ENCODE data around the gene APBA1.

APBA1 gene

DNA sequence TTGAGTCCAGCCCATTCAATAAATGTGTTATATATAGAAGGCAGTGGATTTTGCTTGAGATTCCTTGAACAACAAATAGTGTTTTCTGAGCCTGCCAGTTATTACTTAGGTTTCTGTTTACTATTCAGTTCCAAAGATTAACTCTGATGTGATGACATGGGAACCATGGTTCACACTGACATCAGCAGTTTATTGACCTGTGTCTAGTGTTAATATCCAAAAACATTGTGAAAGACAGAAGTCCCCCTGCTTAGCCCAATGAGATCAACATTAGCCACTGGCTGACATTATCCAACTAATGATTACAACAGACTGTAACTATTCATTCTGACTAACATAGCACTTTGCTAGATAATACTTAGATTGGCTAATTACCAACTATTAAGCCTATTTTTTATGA lies 14.9 kb downstream of the APBA1 start:
- DNase-seq (ENCODE audit: low read depth) = no peak

DNA sequence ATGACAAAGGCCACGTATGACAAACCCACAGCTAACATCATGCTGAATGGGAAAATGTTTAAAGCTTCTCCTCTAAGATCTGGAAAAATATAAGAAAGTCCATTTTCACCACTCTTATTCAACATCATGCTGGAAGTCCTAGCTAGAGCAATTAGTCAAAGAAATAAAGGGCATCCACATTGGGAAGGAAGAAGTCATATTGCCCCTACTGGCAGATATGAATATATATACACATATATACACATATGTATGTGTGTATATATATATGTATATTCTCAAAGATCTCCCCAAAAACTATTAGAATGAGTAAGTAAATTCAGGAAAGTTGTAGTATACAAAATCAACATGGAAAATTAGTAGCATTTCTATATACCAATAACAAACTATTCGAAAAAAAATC lies 17.1 kb downstream of the APBA1 start:
- DNase-seq (ENCODE audit: low read depth) = no peak

DNA sequence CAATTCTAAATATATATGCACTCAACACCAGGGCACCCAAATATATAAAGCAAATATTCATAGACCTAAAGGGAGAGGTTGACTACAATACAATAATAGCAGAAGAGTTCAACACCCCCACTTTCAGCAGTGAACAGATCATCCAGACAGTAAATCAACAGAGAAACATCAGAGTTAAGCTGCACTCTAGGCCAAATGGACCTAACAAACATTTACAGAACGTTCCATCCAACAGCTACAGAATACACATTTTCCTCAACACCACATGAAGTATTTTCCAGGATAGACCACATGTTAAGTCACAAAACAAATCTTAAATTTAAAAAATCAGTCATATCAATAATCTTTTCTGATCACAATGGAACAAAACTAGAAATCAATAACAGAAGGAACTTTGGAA lies 18.9 kb downstream of the APBA1 start:
- no peak for DNase-seq (ENCODE audit: low read depth)

DNA sequence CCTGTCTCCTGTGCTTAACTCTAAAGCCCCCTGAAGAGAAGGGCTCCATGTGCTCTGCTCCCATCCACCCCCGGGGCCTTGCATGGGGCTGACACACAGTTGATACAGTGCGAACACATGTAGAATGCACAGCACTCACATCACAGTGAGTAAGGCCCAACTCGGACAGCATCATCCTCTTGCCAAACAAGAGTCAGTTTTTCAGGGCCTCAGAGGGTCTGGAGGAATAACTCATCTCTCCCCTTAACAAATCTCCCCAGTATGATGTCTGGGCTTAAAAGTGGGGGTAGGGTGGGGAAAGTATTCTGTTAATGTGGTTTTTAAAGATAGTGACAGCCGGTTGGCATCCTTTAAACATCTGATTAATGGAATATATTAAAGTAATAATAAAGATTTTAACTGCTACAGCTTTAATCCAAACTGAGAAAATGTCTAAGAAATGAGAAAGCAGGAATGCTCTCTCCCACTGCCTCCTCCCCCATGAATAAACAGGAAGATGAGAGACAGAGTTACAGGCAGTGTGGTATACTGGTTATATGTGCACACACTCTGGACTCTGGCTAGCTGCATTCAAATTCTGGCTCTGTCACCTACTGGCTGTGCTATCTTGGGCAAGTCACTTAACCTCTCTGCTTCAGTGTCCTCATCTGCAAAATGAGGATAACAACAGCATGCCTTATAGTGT lies 22.5 kb downstream of the APBA1 start:
- DNase-seq (ENCODE audit: low read depth) = no peak

DNA sequence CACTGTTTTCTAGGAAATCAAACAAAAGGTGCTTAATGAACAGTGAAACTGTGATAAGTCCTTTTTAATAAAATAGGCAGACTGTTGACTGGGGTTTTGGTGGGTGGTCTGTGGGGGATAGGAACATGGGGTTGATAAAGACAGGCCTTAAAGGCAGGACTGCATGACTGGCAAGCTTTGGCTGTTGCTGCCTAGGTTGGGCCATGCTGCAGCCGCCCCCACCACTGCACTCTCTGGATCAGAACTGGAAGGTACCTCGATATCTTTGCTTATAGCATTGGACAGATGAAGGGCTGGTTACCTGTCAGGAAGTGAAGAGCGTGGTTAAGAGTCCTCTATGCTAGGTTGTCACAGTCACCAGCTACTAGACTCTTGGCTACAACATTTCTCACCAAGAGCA lies 24.4 kb downstream of the APBA1 start:
- DNase-seq (ENCODE audit: low read depth) = no peak

DNA sequence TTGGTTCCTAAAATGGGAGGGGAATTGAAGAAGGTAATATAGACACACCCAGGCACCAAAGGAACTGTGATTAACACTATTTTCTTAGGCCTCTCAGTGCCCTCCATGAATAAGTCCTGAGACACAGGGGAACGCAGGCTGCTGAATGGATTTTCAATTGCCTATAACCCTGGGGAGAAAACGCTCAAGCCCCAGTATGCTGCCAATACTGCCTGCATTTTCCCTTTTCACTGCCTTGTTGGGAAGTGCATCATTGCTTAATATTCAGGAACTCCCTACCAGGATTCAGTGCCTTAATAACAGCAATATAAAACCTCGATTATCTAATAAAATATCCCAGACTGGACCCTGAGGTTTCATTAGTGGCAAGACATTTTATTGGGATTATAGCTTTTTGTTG lies 25.4 kb downstream of the APBA1 start:
- no peak for DNase-seq (ENCODE audit: low read depth)

DNA sequence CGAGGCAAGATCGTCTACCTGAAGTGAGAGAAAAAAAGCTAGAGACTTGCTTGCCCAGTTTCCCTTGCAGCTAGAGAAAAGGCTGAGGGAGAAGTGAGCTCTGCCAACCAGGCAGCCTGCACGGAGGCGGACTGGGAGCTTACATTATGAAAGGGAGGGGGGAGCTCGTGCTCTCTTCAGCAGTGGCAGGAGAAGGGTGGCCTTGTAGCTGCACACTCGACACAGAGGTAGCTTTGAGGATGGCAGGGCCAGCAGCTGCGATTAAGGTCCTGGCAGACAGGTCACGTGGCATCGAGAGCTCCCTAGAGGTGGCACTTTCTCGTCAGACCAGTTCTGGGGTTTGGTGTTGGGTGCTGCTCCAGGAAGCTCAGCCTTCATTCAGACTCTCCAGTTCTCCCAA lies 26.7 kb downstream of the APBA1 start:
- no peak for DNase-seq (ENCODE audit: low read depth)

DNA sequence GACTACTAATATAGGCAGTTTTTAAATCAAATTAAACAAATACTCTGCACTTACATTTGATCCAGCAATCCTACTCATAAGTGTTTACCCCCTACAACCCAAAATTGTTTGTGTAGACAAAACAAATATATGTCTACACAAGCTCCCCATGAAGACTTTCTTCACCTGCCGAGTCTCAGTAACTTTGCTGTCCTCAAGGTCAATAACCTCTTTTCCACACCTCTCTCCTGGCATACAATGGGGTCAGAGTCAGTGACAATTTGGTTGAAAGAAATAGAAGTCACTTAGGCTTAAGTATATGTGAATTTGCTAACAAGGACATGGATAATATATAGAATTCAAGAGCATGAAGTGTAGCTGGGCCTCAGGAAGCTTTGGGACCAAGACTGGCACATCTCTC lies 29.1 kb downstream of the APBA1 start:
- DNase-seq (ENCODE audit: low read depth) = no peak

DNA sequence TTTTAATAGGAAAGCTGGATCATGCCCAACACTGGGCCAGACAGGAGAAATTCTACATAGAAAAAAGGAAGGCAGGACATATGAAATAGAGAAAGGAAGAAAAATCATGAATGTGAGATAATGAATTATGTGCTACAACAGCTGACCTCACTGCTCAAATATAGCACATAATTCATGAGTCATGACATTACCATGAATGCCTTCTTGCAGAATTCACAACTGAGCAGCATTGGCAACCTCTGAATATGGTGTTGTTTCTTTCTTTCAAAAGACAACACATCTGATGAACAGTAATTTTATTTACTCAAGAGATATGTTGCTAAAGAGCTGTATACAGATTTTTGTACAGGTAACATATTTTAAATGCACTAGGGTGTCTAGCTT lies 34.4 kb downstream of the APBA1 start:
- no peak for DNase-seq (ENCODE audit: low read depth)

DNA sequence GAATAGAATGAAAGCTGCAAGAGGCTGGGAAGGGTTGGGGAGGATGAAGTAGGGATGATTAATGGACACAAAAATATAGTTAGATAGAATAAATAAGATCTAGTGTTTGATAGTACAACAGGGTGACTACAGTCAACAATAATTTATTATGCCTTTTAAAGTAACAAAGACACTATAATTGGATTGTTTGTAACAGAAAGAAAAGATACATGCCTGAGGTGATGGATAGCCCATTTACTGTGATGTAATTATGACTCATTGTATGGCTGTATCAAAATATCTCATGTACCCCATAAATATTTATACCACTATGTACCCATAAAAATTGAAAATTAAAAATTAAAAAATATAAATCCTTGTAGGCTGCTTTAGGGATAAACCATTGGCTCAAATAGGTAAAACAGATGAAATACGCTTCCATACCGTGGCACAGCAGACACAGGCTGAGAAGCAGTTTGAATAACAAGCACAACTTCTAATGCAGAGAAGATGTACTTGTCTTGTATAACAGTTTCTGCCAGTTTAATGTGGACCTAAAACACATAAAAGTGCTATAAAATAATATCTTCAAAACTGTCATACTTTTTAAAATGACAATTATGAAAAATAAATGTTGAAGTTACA lies 34.9 kb downstream of the APBA1 start:
- no peak for DNase-seq (ENCODE audit: low read depth)

DNA sequence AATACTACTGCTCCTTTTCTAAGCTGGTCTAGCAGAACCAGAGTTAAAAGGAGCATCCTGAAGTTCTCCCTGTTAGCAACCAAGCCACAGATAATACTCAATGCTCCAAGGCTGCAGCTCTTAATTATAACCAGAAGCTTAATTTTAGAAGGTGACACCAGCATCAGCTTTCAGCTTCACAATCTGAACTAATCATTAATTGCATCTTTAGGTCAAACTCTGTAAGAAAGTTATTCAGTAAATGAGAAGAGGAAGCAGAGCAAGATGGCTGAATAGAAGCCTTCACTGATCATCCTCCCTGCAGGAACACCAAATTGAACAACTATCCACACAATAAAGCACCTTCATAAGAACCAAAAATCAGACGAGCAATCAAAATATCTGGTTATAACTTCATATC lies 38.5 kb downstream of the APBA1 start:
- no peak for DNase-seq (ENCODE audit: low read depth)

DNA sequence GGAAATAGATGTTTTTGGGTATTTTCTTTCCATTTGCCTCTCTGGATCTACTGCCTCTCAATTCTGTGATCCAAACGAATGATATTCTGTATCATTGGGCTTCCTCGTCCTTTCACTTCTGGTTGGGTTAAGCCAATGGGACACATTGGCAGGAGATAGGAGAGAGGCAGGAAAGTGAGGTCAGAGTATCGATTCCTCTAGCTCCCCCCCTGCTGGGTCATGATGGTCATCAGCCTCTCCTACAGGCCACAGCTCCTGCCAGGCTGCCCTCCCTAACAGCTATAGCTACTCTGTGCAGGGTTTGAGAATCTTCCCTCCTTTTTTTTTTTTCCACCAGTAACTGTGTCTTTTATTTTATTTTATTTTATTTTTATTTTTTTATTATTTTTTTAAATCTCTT lies 39.4 kb downstream of the APBA1 start:
- DNase-seq (ENCODE audit: low read depth) = no peak

DNA sequence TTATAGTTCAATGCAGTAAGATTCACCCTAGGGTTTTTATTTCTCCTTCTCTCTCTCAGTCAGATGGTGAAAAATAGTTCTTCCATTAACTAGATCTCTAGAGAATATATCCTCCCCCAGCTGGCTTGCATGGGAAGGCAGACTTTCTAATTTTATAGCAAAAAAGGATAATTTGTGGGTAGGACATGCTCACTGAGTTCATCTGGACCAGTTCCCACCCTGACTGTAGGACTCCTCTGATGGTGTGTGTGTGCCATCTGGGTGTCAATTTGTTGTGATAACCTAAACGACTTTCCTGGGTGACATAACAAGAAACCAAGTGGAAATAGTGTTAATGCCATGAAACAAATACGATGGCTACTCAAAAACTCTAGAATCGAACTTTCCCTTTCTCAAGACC lies 44.9 kb downstream of the APBA1 start:
- no peak for DNase-seq (ENCODE audit: low read depth)

DNA sequence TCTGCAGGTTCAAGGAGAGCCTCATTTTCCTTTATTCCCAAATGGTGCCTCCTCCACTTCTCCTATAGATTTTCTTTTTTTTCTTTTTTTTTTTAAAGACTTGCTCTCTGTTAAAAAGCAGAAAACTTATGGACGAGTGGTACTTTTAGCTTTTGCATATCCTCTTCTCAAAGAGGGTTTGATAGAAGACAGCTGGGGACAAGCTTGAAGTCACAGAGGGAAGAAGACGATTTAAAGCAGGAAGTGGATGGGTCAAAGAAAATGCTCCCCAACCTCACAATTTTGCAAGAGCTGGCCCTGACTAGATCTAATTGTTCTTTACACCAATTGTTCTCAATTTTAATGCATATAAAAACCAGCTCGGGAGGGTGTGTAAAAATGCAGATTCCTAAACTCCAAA lies 48.9 kb downstream of the APBA1 start:
- DNase-seq (ENCODE audit: low read depth) = no peak

DNA sequence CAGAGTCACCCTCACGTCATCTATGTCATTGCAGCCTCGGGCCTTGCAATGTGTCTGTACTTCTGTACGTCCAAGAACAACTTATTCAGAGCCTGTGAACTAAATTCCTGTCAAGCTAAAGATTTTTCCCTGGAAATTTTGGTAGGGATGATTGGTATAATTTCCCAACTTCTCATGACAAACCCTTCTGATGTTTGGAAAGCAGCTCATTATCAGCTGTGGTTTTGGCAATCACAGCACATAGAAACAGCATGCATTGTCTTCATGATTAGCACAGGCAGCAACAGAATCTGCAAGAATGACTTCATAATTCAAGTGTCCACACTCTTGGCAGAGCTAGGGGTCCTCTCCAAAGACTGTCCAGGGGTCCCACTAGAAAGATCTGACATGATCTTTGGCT lies 49.5 kb downstream of the APBA1 start:
- no peak for DNase-seq (ENCODE audit: low read depth)

DNA sequence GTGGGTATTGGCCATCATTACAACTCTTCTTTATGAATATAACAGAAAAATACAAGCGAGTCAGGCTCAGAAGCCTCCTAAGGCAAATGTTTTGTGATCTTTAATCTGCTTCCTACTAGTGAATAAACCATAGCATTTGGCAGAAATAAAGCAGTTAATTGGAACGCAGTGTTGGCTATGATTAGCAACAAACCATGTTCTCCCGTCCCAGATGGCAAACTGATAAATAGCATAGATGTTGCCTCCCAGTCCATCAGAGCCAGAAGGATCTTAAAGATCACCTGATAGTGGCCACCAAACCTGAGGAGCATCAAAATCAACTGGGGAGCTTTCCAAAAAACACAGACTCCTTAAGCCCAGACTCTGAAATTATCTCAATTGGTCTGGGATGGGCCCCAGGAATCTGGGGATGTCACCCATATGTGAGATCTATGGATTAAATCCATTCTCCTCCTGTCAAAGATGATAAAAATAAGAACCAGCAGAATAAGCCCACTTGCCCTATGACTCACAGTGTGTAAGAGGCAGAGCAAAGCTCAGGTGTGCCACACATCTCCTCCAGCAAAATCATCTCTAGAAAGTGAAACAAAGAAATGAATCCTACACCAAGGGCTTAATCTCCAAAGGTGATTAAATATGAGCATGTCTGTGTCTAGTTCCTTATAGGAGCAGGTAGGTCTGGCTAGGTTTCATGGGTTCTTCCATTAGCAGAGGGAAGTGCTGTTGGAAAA lies 50.3 kb downstream of the APBA1 start:
- DNase-seq (ENCODE audit: low read depth) = no peak

DNA sequence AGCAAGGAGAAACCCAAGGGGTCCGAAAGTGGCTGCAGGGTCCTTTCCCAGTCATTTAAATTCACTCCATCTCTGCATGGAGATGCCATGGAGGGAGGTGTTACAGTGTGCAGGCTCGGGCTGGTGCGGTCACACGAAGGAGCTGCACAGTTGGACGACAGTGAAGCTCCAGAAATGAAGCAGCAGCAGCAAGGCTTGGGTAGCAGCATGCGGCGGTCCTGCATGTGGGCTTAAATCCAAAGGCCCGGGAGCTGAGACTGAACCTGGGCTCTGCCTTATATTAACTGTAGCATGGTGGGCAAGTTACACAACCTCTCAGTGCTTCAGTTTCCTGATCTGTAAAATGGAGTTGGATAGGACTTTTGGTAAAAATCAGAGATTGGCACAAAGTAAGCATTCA lies 51.4 kb downstream of the APBA1 start:
- no peak for DNase-seq (ENCODE audit: low read depth)

DNA sequence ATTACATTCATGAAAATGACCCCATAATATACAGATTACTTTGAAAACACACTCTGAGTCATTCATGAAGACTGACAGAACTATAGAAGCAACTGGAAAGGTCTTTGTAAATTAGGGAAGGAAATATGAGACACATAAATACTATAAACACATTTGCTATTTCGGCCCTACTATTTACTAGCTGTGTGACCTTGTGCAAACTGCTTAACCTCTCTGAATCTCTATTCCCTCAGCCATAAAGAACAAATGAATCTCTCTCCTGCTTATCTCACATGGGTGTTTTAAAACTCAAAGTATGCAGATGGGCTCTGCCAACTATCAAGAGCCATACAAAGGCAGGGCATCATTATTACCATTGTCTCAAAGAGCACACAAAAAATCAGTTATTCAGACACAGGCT lies 52.9 kb downstream of the APBA1 start:
- DNase-seq (ENCODE audit: low read depth) = no peak

DNA sequence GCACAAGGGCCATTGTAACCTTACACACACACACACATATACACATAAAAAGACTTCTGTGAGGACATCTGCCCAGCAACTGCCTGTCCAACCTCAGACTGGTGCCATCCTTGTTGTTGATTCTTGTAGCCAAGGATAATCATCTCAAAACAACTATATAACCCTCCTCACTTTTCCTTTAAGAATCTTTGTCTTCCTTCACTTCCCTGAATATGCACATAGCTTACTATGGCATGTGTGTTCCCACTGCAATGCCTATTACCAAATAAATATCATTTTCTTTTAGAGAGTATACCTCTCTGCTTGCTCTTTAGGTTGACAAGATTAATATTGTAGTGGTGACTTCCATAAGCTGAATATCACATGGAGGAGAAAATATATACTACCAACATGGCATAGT lies 55.2 kb downstream of the APBA1 start:
- DNase-seq (ENCODE audit: low read depth) = no peak

DNA sequence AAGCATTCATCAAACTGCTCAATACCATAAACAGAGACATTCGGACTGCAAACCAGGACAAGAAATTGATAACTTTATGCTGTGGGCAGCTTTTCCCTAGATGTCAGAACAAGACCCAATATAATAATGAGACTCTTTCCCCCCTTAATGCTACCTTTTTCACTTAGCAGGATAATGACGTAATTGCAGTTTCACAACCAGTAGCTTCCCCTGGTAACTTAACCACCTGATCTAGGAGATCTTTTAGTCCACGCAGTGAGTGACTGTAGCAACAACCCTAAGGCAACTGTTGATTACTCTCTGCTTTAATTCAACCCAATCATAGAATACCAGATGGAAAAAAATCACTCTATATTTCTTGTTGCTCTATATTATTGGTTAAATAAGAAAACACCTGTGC lies 56.3 kb downstream of the APBA1 start:
- DNase-seq (ENCODE audit: low read depth) = no peak

DNA sequence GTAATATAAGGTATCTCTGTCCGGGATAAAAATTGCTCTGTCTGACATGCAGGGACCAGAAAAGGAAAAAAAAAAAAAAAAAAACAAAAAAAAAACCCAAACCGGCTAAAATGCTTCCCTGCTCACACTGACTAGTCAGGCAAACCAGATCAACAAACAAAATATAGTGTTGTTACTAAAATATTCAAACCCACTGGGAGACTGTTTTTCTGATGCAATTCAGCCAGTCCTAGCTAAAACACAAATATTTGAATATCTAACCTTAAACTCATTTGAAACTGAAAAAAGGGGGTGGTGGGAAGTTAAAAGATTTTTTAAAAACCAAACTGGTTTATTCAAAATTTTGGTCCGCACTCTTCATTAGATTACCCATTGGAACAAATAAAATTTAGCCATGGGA lies 61.0 kb downstream of the APBA1 start:
- DNase-seq (ENCODE audit: low read depth) = no peak

DNA sequence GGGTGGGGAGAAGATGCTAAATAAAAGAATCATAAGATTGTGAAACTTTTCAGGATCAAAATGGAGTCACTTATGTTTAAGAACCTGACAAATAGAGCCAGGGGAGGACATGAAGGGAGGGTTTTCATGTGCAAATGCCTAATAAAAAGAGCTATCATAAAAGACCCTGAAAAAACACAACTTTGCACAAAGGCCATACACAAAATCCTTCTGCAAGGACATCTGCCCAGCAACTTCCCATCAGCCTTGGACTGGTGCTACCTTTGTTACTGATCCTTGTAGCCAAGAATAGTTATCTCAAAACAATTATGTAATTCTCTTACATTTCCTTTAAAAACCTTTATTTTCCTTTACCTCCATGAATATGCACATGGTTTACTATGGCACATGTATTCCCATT lies 63.0 kb downstream of the APBA1 start:
- no peak for DNase-seq (ENCODE audit: low read depth)

DNA sequence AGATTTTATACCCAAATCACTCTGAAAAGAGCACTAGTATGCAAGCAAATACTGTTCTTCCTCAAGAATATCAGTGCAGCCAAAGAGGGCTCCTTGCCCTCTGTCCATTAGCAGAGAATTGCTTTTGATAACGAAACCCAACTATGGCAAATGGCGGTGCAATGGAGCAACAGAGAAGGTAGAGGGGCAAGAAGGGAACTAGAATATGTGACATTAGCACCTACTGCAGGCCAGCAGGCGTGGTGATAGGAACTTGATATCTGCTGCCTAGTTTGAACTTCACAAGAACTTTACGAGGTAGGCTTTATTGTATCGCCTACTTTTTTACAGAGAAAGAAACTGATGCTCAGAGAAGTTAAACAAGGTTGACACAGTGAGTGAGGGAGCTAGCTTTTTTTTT lies 66.1 kb downstream of the APBA1 start:
- DNase-seq (ENCODE audit: low read depth) = no peak

DNA sequence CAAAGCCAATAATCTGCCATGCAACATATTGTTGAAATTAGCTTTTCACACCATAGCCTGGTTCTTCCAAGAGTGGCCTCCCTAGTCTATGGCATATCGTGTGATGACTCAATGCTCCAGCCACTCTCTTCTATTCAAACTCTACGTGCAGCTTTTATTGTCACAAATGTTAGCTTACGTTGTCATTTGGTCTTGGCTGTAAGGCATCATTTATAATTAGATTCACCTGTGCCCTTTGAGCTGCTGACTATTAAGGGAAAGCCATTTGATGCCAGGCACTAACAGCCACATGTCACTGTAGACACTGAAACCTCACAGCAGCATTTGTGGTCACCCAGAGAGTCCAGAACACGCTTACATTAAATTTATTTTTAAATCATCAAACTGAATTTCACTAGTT lies 66.8 kb downstream of the APBA1 start:
- no peak for DNase-seq (ENCODE audit: low read depth)
